ENCODE results near the gene CAMK1D. TPM values are rescaled to one million over a fixed set of nuclear protein-coding genes. Genes with fewer than 3 reads are reported as not detected.
A peak's percentile ranks its signal among the peaks of the same experiment; 100 is the strongest.
"Not testable (repeated sequence)": the region's sequence is repeated elsewhere in the genome, so short reads cannot be mapped to it uniquely, and the experiment has no call there.

CAMK1D gene
- total RNA-seq, 1 donor from 2014 or later: 2.3 TPM

DNA sequence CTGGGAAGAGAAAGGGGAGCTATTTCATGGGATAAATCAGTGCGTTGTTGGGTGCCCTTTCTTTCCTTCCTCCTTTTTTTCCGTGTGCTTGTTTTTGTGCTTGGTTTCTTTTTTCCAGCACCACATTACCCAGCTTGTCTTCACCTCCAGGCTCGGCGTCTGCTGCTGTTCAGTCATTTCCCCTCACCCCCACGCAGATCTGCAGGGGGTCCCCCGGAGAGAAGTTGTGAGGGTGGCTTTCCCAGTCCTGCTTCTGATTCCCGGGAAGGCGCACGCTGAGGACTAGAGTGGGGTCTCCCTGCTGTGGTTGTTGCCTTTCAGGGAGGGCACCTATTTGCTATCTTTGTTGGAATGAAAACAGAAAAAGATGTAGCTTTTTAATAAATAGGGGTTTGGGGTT lies 1.6 kb downstream of the CAMK1D start:
- Histone ChIP-seq H3K4me3 (ENCODE audit: low read depth, low read length) (peak overlapping the region; percentile 67), H3K36me3 (ENCODE audit: control insufficient read depth, insufficient read depth, low read length) (no peaks in the 10 kb centered on the region), H3K27me3 (ENCODE audit: control insufficient read depth, insufficient read depth, low read length) (peaks cover 9% of the 10 kb centered on the region)
- TF ChIP-seq, protein P1, sequence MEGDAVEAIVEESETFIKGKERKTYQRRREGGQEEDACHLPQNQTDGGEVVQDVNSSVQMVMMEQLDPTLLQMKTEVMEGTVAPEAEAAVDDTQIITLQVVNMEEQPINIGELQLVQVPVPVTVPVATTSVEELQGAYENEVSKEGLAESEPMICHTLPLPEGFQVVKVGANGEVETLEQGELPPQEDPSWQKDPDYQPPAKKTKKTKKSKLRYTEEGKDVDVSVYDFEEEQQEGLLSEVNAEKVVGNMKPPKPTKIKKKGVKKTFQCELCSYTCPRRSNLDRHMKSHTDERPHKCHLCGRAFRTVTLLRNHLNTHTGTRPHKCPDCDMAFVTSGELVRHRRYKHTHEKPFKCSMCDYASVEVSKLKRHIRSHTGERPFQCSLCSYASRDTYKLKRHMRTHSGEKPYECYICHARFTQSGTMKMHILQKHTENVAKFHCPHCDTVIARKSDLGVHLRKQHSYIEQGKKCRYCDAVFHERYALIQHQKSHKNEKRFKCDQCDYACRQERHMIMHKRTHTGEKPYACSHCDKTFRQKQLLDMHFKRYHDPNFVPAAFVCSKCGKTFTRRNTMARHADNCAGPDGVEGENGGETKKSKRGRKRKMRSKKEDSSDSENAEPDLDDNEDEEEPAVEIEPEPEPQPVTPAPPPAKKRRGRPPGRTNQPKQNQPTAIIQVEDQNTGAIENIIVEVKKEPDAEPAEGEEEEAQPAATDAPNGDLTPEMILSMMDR (IDR thresholded peaks at IDR 0.05; ENCODE audit: insufficient read depth, low read length, poor library complexity, severe bottlenecking): no peak
- DNase-seq (ENCODE audit: low read depth): no peak

DNA sequence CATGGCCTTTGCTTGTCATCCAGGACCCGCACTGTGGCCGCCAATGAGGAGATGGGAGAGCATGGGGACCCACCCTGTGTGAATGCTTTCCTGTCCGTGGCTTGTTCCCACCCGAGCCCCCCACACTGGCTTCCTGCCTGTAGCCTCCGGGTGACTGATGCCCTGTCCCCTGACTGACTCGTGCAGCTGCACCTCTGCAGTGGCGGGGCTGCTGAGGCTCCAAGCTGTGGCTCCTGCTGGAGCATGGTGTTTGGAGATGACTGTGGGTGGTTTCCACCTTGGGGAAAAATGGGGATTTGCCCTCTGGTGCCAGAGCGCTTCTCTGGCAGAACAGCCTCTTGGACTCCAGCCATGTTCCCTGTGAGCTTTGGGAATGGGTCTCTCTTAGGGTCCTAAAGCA lies 2.1 kb downstream of the CAMK1D start:
- H3K36me3 ChIP-seq (ENCODE audit: control insufficient read depth, insufficient read depth, low read length): no peaks in the 10 kb centered on the region
- H3K4me3 ChIP-seq (ENCODE audit: low read depth, low read length): no peak overlapping the region
- TF ChIP-seq, protein P1 (IDR thresholded peaks at IDR 0.05; ENCODE audit: insufficient read depth, low read length, poor library complexity, severe bottlenecking): no peak
- DNase-seq (ENCODE audit: low read depth): no peak
- H3K27me3 ChIP-seq (ENCODE audit: control insufficient read depth, insufficient read depth, low read length): peaks cover 9% of the 10 kb centered on the region

DNA sequence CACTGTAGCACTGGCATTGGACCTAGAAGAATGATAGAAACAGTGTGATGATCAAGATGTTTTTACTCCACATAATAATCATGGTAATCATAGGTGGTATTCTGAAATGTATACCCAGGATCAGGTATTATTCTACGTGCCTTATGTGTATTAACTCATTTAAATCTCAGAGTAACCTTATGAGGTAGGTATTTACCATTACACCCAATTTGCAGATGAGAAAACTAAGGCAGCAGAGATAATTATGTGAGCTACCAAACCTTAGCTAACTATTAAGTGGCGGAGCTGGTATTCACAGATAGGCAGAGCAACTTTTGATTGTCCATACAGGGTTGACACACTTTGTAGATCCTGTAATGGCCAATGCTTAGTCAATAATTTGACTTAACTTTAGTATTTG lies 2.5 kb downstream of the CAMK1D start:
- peaks cover 9% of the 10 kb centered on the region for H3K27me3 ChIP-seq (ENCODE audit: control insufficient read depth, insufficient read depth, low read length)
- H3K4me3 ChIP-seq (ENCODE audit: low read depth, low read length): no peak overlapping the region
- no peak for DNase-seq (ENCODE audit: low read depth)
- TF ChIP-seq, protein P1 (IDR thresholded peaks at IDR 0.05; ENCODE audit: insufficient read depth, low read length, poor library complexity, severe bottlenecking): no peak
- H3K36me3 ChIP-seq (ENCODE audit: control insufficient read depth, insufficient read depth, low read length): no peaks in the 10 kb centered on the region

DNA sequence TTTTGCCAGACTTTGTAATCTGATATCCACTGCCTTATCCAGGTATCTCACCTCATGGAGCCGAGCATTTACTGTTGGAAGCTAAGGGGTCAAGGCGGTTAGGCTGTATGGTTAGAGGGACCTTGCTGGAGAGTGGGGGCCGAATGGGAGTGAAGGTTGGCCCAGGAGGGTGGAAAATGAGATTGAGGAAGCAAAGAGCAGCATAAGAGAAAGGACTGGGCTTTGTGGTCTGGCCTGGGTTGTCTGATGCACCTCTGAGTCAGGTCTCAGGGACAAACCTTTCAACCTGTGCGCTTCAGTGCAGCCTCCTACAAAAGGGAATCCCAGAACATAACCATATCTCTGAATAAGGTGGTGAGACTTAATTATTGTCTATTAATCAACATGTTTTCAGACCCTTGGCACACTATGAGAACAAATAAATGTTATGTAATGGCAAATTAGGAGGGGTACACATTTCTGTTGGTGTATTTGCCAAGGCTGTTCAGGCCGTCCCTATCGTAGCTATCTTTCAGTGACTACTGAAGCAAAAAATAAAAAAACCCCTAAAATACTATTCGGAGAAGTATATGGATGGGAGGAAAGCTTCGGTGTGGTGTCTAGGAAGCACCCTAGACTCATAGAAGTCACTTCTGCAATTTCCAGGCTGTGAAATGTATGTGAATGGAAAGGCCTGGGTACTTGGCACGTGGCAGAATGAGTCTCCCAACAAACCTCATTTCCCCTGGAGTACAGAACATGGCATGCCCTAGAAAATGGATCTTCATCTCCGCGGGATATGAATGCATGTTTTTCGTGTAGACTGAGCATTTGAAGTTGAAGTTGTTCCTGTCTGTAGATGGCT lies 4.3 kb downstream of the CAMK1D start:
- DNase-seq (ENCODE audit: low read depth): no peak
- TF ChIP-seq, protein P1 (IDR thresholded peaks at IDR 0.05; ENCODE audit: insufficient read depth, low read length, poor library complexity, severe bottlenecking): no peak
- Histone ChIP-seq H3K4me3 (ENCODE audit: low read depth, low read length) (no peak overlapping the region), H3K27me3 (ENCODE audit: control insufficient read depth, insufficient read depth, low read length) (peaks cover 9% of the 10 kb centered on the region), H3K36me3 (ENCODE audit: control insufficient read depth, insufficient read depth, low read length) (no peaks in the 10 kb centered on the region)

DNA sequence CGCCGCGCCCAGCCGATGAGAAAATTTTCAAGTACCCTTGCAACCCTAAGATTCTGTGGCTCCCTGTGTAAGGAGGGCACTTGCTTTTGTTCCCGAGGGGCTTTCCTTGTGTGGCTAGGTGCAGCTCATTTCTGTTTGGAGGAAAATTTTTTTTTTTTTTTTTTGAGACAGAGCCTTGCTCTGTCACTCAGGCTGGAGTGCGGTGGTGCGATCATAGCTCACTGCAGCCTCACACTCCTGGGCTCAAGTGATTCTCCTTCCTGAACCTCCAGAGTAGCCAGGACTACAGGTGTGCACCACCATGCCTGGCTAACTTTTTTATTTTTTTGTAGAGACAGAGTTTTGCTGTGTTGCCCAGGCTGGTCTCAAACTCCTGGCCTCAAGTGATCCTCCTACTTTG lies 5.3 kb downstream of the CAMK1D start:
- not testable (repeated sequence) for H3K27me3 ChIP-seq (ENCODE audit: control insufficient read depth, insufficient read depth, low read length); DNase-seq (ENCODE audit: low read depth); H3K36me3 ChIP-seq (ENCODE audit: control insufficient read depth, insufficient read depth, low read length); H3K4me3 ChIP-seq (ENCODE audit: low read depth, low read length)

DNA sequence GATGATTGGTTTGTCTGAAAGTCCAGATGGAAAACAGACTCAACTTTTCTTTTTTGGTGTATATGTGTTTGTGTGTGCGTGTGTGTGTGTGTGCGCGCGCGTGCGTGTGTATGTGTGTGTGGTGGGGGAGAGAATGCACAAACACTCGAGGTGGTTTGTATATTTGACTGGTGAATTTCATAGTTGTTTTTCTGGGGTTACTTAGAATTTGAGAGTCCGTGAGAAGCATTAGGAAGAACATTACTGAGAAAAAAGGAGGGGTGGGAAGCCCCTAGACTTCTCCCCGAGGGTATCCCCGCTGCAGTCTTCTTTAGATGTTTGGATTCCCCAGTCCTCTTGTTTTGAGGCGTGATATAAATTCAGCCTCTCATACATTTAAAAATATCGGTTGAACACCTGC lies 6.0 kb downstream of the CAMK1D start:
- peaks cover 6% of the 10 kb centered on the region for H3K27me3 ChIP-seq (ENCODE audit: control insufficient read depth, insufficient read depth, low read length)
- TF ChIP-seq, protein P1 (IDR thresholded peaks at IDR 0.05; ENCODE audit: insufficient read depth, low read length, poor library complexity, severe bottlenecking): no peak
- H3K4me3 ChIP-seq (ENCODE audit: low read depth, low read length): no peak overlapping the region
- no peak for DNase-seq (ENCODE audit: low read depth)
- H3K36me3 ChIP-seq (ENCODE audit: control insufficient read depth, insufficient read depth, low read length): no peaks in the 10 kb centered on the region

Data from kidney epithelial cell (primary cell).